Testis (tissue), 2 donors: ENCODE measurements around the gene SPIB.

Experiments
- POLR2A ChIP-seq: fragments of 450-650 bp; IDR thresholded peaks from one replicate; pipeline ENCODE4 v1.6.1; 2017; ENCODE audit warnings: antibody characterized with exemption, mild to moderate bottlenecking, moderate library complexity
- TF ChIP-seq, protein P1 (sequence below), 3 experiments: fragments of 450-650 bp in 2 of 3; fragments of 200-600 bp in 1 of 3; sonication (generic) in 1 of 3; IDR thresholded peaks; one replicate each; pipeline ENCODE4 v1.5.1; 2016 to 2019; ENCODE audit warnings: antibody characterized with exemption in 3 of 3, mild to moderate bottlenecking in 2 of 3, moderate library complexity in 1 of 3

- TF ChIP-seq, protein P1, sequence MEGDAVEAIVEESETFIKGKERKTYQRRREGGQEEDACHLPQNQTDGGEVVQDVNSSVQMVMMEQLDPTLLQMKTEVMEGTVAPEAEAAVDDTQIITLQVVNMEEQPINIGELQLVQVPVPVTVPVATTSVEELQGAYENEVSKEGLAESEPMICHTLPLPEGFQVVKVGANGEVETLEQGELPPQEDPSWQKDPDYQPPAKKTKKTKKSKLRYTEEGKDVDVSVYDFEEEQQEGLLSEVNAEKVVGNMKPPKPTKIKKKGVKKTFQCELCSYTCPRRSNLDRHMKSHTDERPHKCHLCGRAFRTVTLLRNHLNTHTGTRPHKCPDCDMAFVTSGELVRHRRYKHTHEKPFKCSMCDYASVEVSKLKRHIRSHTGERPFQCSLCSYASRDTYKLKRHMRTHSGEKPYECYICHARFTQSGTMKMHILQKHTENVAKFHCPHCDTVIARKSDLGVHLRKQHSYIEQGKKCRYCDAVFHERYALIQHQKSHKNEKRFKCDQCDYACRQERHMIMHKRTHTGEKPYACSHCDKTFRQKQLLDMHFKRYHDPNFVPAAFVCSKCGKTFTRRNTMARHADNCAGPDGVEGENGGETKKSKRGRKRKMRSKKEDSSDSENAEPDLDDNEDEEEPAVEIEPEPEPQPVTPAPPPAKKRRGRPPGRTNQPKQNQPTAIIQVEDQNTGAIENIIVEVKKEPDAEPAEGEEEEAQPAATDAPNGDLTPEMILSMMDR (IDR thresholded peaks at IDR 0.05), result no peak
- no peak for TF ChIP-seq POLR2A
Measured at GRCh38 chr19:50399368-50399745, 19.4 kb upstream of the SPIB start.
